ENCODE results near the gene DAGLA. TPM values are rescaled to one million over a fixed set of nuclear protein-coding genes. Genes with fewer than 3 reads are reported as not detected.

Gene DAGLA
- total RNA-seq, 1 donor from 2014 or later = 3.2 TPM

GRCh38 chr11:61782841-61783240 is 102.7 kb downstream of the DAGLA start:
- H3K36me3 ChIP-seq = peaks cover 30% of the 10 kb centered on the region
- TF ChIP-seq CTCF (IDR thresholded peaks at IDR 0.05; ENCODE audit: borderline replicate concordance) = no peak
- no peak overlapping the region for H3K27ac ChIP-seq (replicated peaks)
- no peaks in the 10 kb centered on the region for H3K27me3 ChIP-seq (ENCODE audit: low read depth)
- no peak overlapping the region for H3K4me3 ChIP-seq
- DNase-seq = no peak
- no peaks in the 10 kb centered on the region for H3K4me1 ChIP-seq
- intact Hi-C loops (cut with micrococcal nuclease) = no loop called here
- H3K9me3 ChIP-seq (replicated peaks) = no peaks in the 10 kb centered on the region

- no peaks in the 10 kb centered on the region for H3K27me3 ChIP-seq (ENCODE audit: low read depth)
- TF ChIP-seq CTCF (IDR thresholded peaks at IDR 0.05; ENCODE audit: borderline replicate concordance) = no peak
- H3K9me3 ChIP-seq (replicated peaks) = no peaks in the 10 kb centered on the region
- H3K4me1 ChIP-seq = no peaks in the 10 kb centered on the region
- no peak overlapping the region for H3K27ac ChIP-seq (replicated peaks)
- DNase-seq = no peak
- intact Hi-C loops (cut with micrococcal nuclease) = no loop called here
- H3K4me3 ChIP-seq = no peak overlapping the region
- H3K36me3 ChIP-seq = peaks cover 40% of the 10 kb centered on the region
These were observed 103.7 kb downstream of the DAGLA start for GRCh38 chr11:61783717-61784505.

- no peak overlapping the region for H3K27ac ChIP-seq (replicated peaks)
- no peaks in the 10 kb centered on the region for H3K9me3 ChIP-seq (replicated peaks)
- no peak overlapping the region for H3K4me3 ChIP-seq
- no peak for DNase-seq
- H3K27me3 ChIP-seq (ENCODE audit: low read depth) = no peaks in the 10 kb centered on the region
- intact Hi-C loops (cut with micrococcal nuclease) = no loop called here
- TF ChIP-seq CTCF (IDR thresholded peaks at IDR 0.05; ENCODE audit: borderline replicate concordance) = no peak
- peaks cover 46% of the 10 kb centered on the region for H3K36me3 ChIP-seq
- H3K4me1 ChIP-seq = no peaks in the 10 kb centered on the region
These were observed 104.3 kb downstream of the DAGLA start for GRCh38 chr11:61784506-61784805.

GRCh38 chr11:61785837-61786402 is 105.7 kb downstream of the DAGLA start:
- intact Hi-C loops (cut with micrococcal nuclease) = no loop called here
- no peak for TF ChIP-seq CTCF (IDR thresholded peaks at IDR 0.05; ENCODE audit: borderline replicate concordance)
- Histone ChIP-seq H3K27me3 (ENCODE audit: low read depth) (no peaks in the 10 kb centered on the region), H3K4me3 (no peak overlapping the region), H3K36me3 (peaks cover 55% of the 10 kb centered on the region), H3K9me3 (replicated peaks) (no peaks in the 10 kb centered on the region), H3K27ac (replicated peaks) (no peak overlapping the region), H3K4me1 (peaks cover under 1% of the 10 kb centered on the region)
- no peak for DNase-seq

- no peak for DNase-seq
- TF ChIP-seq CTCF (IDR thresholded peaks at IDR 0.05; ENCODE audit: borderline replicate concordance) = peak; percentile 34
- no peaks in the 10 kb centered on the region for H3K9me3 ChIP-seq (replicated peaks)
These were observed 107.8 kb downstream of the DAGLA start for GRCh38 chr11:61787928-61788491.

More at GRCh38 chr11:61787928-61788491, 107.8 kb downstream of the DAGLA start:
- Histone ChIP-seq H3K27ac (replicated peaks) (no peak overlapping the region), H3K4me3 (no peak overlapping the region), H3K27me3 (ENCODE audit: low read depth) (no peaks in the 10 kb centered on the region), H3K4me1 (peaks cover 21% of the 10 kb centered on the region), H3K36me3 (peaks cover 55% of the 10 kb centered on the region)
- intact Hi-C loops (cut with micrococcal nuclease) = no loop called here

All from left ventricle myocardium inferior (tissue), 1 donor.